ENCODE measurements around the gene C16orf78. TPM values are rescaled to one million over a fixed set of nuclear protein-coding genes. Genes with fewer than 3 reads are reported as not detected.

C16orf78 gene
- total RNA-seq, 1 experiment from 2014 or later, result not detected

- intact Hi-C loops (cut with micrococcal nuclease; ENCODE audit: unreplicated experiment), result no loop called here
Measured at GRCh38 chr16:49330562-49331201, 42.9 kb upstream of the C16orf78 start.

DNA sequence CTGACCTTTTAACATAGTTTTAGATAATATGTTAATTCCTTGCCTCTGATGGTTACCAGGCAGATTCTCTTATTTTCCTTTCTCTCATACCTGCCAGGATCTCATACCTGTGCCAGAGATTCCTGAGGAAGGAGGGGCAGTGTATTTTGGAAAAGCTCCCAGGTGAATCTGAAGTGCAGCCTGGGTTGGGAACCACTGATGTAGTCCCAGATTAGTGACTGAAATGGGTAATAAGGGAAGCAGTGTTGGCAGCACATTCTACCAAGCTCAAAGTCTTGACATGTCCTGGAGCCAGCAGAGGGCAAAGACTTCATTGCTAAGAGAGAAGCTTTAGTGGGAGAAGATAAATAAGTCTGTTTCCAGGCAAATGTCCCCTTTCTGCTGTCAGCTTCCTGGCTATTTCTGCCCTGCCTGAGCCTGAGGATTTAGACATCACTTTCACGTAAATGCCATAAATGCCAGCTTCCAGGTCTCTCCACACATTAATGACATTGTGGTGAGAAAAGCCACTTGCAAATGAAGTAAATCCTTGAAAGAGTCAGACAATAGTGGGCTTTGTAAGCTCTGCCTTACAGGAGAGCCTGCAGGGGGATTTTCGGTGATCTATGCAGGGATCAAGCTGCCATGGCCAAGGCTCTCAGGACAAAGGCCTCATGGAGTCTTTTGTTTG is 40.9 kb upstream of the C16orf78 start:
- TF ChIP-seq, protein P1, sequence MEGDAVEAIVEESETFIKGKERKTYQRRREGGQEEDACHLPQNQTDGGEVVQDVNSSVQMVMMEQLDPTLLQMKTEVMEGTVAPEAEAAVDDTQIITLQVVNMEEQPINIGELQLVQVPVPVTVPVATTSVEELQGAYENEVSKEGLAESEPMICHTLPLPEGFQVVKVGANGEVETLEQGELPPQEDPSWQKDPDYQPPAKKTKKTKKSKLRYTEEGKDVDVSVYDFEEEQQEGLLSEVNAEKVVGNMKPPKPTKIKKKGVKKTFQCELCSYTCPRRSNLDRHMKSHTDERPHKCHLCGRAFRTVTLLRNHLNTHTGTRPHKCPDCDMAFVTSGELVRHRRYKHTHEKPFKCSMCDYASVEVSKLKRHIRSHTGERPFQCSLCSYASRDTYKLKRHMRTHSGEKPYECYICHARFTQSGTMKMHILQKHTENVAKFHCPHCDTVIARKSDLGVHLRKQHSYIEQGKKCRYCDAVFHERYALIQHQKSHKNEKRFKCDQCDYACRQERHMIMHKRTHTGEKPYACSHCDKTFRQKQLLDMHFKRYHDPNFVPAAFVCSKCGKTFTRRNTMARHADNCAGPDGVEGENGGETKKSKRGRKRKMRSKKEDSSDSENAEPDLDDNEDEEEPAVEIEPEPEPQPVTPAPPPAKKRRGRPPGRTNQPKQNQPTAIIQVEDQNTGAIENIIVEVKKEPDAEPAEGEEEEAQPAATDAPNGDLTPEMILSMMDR (IDR thresholded peaks at IDR 0.05; ENCODE audit: unreplicated experiment), result no peak
- CTCF ChIA-PET, result no interaction called here
- Mint-ChIP-seq H3K4me3 (ENCODE audit: low read depth, unreplicated experiment) (no peak overlapping the region), H3K27me3 (ENCODE audit: unreplicated experiment) (peaks cover 64% of the 10 kb centered on the region), H3K36me3 (ENCODE audit: insufficient read depth, unreplicated experiment) (no peaks in the 10 kb centered on the region), H3K27ac (ENCODE audit: unreplicated experiment) (no peak overlapping the region), H3K9me3 (ENCODE audit: low read depth, unreplicated experiment) (no peaks in the 10 kb centered on the region), H3K4me1 (ENCODE audit: low read depth, unreplicated experiment) (no peaks in the 10 kb centered on the region)
- intact Hi-C loops (cut with micrococcal nuclease; ENCODE audit: unreplicated experiment), result no loop called here
- BruUV-seq (replicated peaks), result no TSS peak
- DNase-seq, result no peak

More at GRCh38 chr16:49330562-49331201, 42.9 kb upstream of the C16orf78 start:
- no peak overlapping the region for H3K27ac Mint-ChIP-seq (ENCODE audit: unreplicated experiment)
- peaks cover 58% of the 10 kb centered on the region for H3K27me3 Mint-ChIP-seq (ENCODE audit: unreplicated experiment)
- H3K36me3 Mint-ChIP-seq (ENCODE audit: insufficient read depth, unreplicated experiment), result no peaks in the 10 kb centered on the region
- no TSS peak for BruUV-seq (replicated peaks)
- TF ChIP-seq, protein P1 (IDR thresholded peaks at IDR 0.05; ENCODE audit: unreplicated experiment), result no peak
- no peak for DNase-seq
- H3K9me3 Mint-ChIP-seq (ENCODE audit: low read depth, unreplicated experiment), result no peaks in the 10 kb centered on the region
- no peak overlapping the region for H3K4me3 Mint-ChIP-seq (ENCODE audit: low read depth, unreplicated experiment)
- CTCF ChIA-PET, result no interaction called here
- no peaks in the 10 kb centered on the region for H3K4me1 Mint-ChIP-seq (ENCODE audit: low read depth, unreplicated experiment)

DNA sequence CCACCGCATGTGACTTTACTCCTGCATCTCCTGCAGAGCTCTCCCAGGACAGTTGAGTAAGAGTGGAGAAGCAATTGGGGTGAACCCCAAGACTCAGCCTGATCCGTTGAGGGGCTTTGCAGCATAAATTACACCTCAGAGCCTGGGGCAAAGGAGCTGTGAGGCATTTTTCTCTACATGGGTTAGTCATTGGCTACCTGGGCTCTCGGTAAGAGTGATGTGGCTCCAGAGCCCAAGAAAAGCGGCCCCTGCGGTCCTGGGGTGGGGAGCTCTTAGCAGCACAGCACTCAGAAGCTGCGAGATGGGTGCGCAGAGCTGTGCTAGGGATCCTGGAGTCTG is 40.4 kb upstream of the C16orf78 start:
- TF ChIP-seq, protein P1 (IDR thresholded peaks at IDR 0.05; ENCODE audit: unreplicated experiment), result no peak
- H3K27me3 Mint-ChIP-seq (ENCODE audit: unreplicated experiment), result peaks cover 59% of the 10 kb centered on the region

GRCh38 chr16:49335828-49336227 is 37.8 kb upstream of the C16orf78 start:
- H3K36me3 Mint-ChIP-seq (ENCODE audit: insufficient read depth, unreplicated experiment), result no peaks in the 10 kb centered on the region
- H3K4me3 Mint-ChIP-seq (ENCODE audit: low read depth, unreplicated experiment), result no peak overlapping the region
- TF ChIP-seq, protein P1 (IDR thresholded peaks at IDR 0.05; ENCODE audit: unreplicated experiment), result no peak
- no peaks in the 10 kb centered on the region for H3K4me1 Mint-ChIP-seq (ENCODE audit: low read depth, unreplicated experiment)
- CTCF ChIA-PET, result no interaction called here
- H3K9me3 Mint-ChIP-seq (ENCODE audit: low read depth, unreplicated experiment), result no peaks in the 10 kb centered on the region
- H3K27ac Mint-ChIP-seq (ENCODE audit: unreplicated experiment), result no peak overlapping the region
- no peak for DNase-seq
- H3K27me3 Mint-ChIP-seq (ENCODE audit: unreplicated experiment), result peaks cover 60% of the 10 kb centered on the region
- no TSS peak for BruUV-seq (replicated peaks)
- intact Hi-C loops (cut with micrococcal nuclease; ENCODE audit: unreplicated experiment), result no loop called here

More for the DNA sequence above, 40.4 kb upstream of the C16orf78 start:
- H3K4me3 Mint-ChIP-seq (ENCODE audit: low read depth, unreplicated experiment), result no peak overlapping the region
- intact Hi-C loops (cut with micrococcal nuclease; ENCODE audit: unreplicated experiment), result no loop called here
- no TSS peak for BruUV-seq (replicated peaks)
- CTCF ChIA-PET, result no interaction called here
- H3K27ac Mint-ChIP-seq (ENCODE audit: unreplicated experiment), result no peak overlapping the region
- H3K4me1 Mint-ChIP-seq (ENCODE audit: low read depth, unreplicated experiment), result no peaks in the 10 kb centered on the region
- no peaks in the 10 kb centered on the region for H3K9me3 Mint-ChIP-seq (ENCODE audit: low read depth, unreplicated experiment)
- DNase-seq, result no peak
- H3K36me3 Mint-ChIP-seq (ENCODE audit: insufficient read depth, unreplicated experiment), result no peaks in the 10 kb centered on the region
